Adrenal gland (tissue), 12 donors: ENCODE measurements around the gene PHF11. TPM values are rescaled to one million over a fixed set of nuclear protein-coding genes. Genes with fewer than 3 reads are reported as not detected.

Experiments
- polyA plus RNA-seq, 3 donors: library from polyadenylated mRNA; stranded (reverse); fragments of 200-250 nt in 2 of 3; fragments of 350-450 nt in 1 of 3; fragmentation: Illumina TruSeq in 1 of 3; extraction: RNeasy Lipid Tissue Mini Kit (QIAGEN cat#74804) in 1 of 3; gene quantifications; one replicate each; pipeline ENCODE4 v1.2.3, GENCODE V29; 2013 to 2014
- total RNA-seq, 9 donors: library from RNA; depleted of rRNA in 4 of 9; stranded (reverse); fragments of >200 nt in 4 of 9; fragments of 120-200 nt in 1 of 9; fragmentation: NEBNext Ultra II Directional in 1 of 9; extraction: Animal tissue kit (Norgen Biotek cat#: 25700) in 1 of 9; gene quantifications; one replicate each; pipeline versions ENCODE4 v1.1.0 to v1.2.4, GENCODE V29; 2013 to 2023
- donor health status: healthy with polysubstance abuse.
- donor health status: Bipolar disorder and iron deficiency.
- donor health status: DM: yes; HTN: yes; CAD: no.
- donor health status: DM: no; HTN: no; CAD: no.
- donor health status: DM: no; HTN: no; CAD: no.
- donor health status: DM: yes; HTN: yes; CAD: no.

The PHF11 gene
- total and polyA plus RNA-seq, 12 donors = 23.8 to 136 (median 64.2) TPM

Other genes with a start within 250 kb of the PHF11 start
- 10 to 100 TPM in 7 of 9 donors, 1 to 10 TPM in 2; 4.4 to 25.4 (median 17.9) TPM for gene CDADC1, start 248.0 kb upstream of the PHF11 start, total RNA-seq
- 10 to 100 TPM in 1 of 3 donors, 1 to 10 TPM in 2; 8.4 to 19.4 (median 9.2) TPM for gene CDADC1, start 248.0 kb upstream of the PHF11 start, polyA plus RNA-seq
- gene CAB39L, start 51.9 kb upstream of the PHF11 start, total RNA-seq = 100 to 1,000 TPM in 1 of 9 donors, 10 to 100 TPM in 8; 19.8 to 115 (median 53.9) TPM
- 10 to 100 TPM; 17.8 to 23.0 (median 22.4) TPM for gene CAB39L, start 51.9 kb upstream of the PHF11 start, polyA plus RNA-seq
- 10 to 100 TPM in 7 of 9 donors, 1 to 10 TPM in 2; 7.4 to 26.3 (median 13.6) TPM for gene SETDB2, start 51.7 kb upstream of the PHF11 start, total RNA-seq
- 10 to 100 TPM in 2 of 3 donors, 1 to 10 TPM in 1; 4.4 to 14.7 (median 10.9) TPM for gene SETDB2, start 51.7 kb upstream of the PHF11 start, polyA plus RNA-seq
- gene RCBTB1, start 89.6 kb downstream of the PHF11 start, total RNA-seq = 10 to 100 TPM; 11.9 to 87.5 (median 39.5) TPM
- gene RCBTB1, start 89.6 kb downstream of the PHF11 start, polyA plus RNA-seq = 10 to 100 TPM; 11.7 to 25.6 (median 19.6) TPM
- gene ARL11, start 132.6 kb downstream of the PHF11 start, total RNA-seq = 1 to 10 TPM in 6 of 9 donors, under 1 TPM in 3; 0.18 to 2.9 (median 1.6) TPM
- gene ARL11, start 132.6 kb downstream of the PHF11 start, polyA plus RNA-seq = 1 to 10 TPM in 2 of 3 donors, under 1 TPM in 1; 0.62 to 2.3 (median 1.1) TPM
- gene EBPL, start 195.5 kb downstream of the PHF11 start, total RNA-seq = 100 to 1,000 TPM in 7 of 9 donors, 10 to 100 TPM in 2; 45.2 to 302 (median 173) TPM
- gene EBPL, start 195.5 kb downstream of the PHF11 start, polyA plus RNA-seq = 10 to 100 TPM; 47.2 to 98.5 (median 83.4) TPM